Neural progenitor cell (in vitro differentiated cells): Measurements from ENCODE around the gene KIDINS220. TPM values are rescaled to one million over a fixed set of nuclear protein-coding genes. Genes with fewer than 3 reads are reported as not detected.

Experiments used
- DNase-seq: peaks from one replicate; pipeline ENCODE4 v3.0.0-alpha.2; 2016; ENCODE audit warnings: low spot score
- H2AFZ ChIP-seq: fragments of 200-600 bp; sonication (generic); replicated peaks from 2 replicates; pipeline ENCODE4 v1.6.1; 2016; ENCODE audit warnings: antibody characterized with exemption
- H3F3A ChIP-seq: fragments of 200-600 bp; sonication (generic); 2 replicates; pipeline ENCODE4 v1.6.1; 2016; ENCODE audit warnings: antibody characterized with exemption, low read depth
- H3K27ac ChIP-seq: fragments of 200-600 bp; sonication (generic); 2 replicates; pipeline ENCODE4 v1.5.1; 2016; ENCODE audit warnings: mild to moderate bottlenecking
- H3K27me3 ChIP-seq: fragments of 200-600 bp; sonication (generic); 2 replicates; pipeline ENCODE4 v1.6.1; 2016; ENCODE audit warnings: mild to moderate bottlenecking, moderate library complexity
- H3K36me3 ChIP-seq: fragments of 200-600 bp; sonication (generic); 2 replicates; pipeline ENCODE4 v1.5.1; 2016
- H3K4me1 ChIP-seq: fragments of 200-600 bp; sonication (generic); 2 replicates; pipeline ENCODE4 v1.6.1; 2016; ENCODE audit warnings: mixed run types
- H3K4me2 ChIP-seq: fragments of 200-600 bp; sonication (generic); 2 replicates; pipeline ENCODE4 v1.6.1; 2016
- H3K4me3 ChIP-seq: fragments of 200-600 bp; sonication (generic); 2 replicates; pipeline ENCODE4 v1.5.1; 2016
- H3K79me2 ChIP-seq: fragments of 200-600 bp; sonication (generic); 2 replicates; pipeline ENCODE4 v1.6.1; 2016; ENCODE audit warnings: low read depth
- H3K9ac ChIP-seq: fragments of 200-600 bp; sonication (generic); 2 replicates; pipeline ENCODE4 v1.6.1; 2016
- H3K9me3 ChIP-seq: fragments of 200-600 bp; sonication (generic); 2 replicates; pipeline ENCODE4 v1.5.1; 2016; ENCODE audit warnings: low read depth
- H4K20me1 ChIP-seq: fragments of 200-600 bp; sonication (generic); 2 replicates; pipeline ENCODE4 v1.6.1; 2016; ENCODE audit warnings: low read depth
- H3K27ac Mint-ChIP-seq: 3 replicates; pipeline ENCODE4 v1.8.0; 2021; ENCODE audit warnings: mixed read lengths
- H3K27me3 Mint-ChIP-seq: 2 replicates; pipeline ENCODE4 v1.8.0; 2022; ENCODE audit warnings: low read depth, mild to moderate bottlenecking, inconsistent platforms, moderate library complexity, mixed read lengths; ENCODE audit not compliant: insufficient read depth
- H3K36me3 Mint-ChIP-seq: 3 replicates; pipeline ENCODE4 v1.8.0; 2021; ENCODE audit warnings: mixed read lengths
- H3K4me1 Mint-ChIP-seq: 3 replicates; pipeline ENCODE4 v1.8.0; 2021; ENCODE audit warnings: mixed read lengths
- H3K4me3 Mint-ChIP-seq: 3 replicates; pipeline ENCODE4 v1.8.0; 2021; ENCODE audit warnings: mild to moderate bottlenecking, moderate library complexity, mixed read lengths
- H3K9me3 Mint-ChIP-seq: 3 replicates; pipeline ENCODE4 v1.8.0; 2020; ENCODE audit warnings: mixed read lengths
- EZH2 ChIP-seq: fragments of 200-600 bp; sonication (generic); IDR thresholded peaks from 2 replicates; pipeline ENCODE4 v1.6.1; 2017; ENCODE audit warnings: antibody characterized with exemption, mild to moderate bottlenecking, moderate library complexity
- EZH2phosphoT487 ChIP-seq: fragments of 200-600 bp; sonication (generic); IDR thresholded peaks from 2 replicates; pipeline ENCODE4 v1.6.1; 2017; ENCODE audit warnings: antibody characterized with exemption
- total RNA-seq: library from RNA; depleted of rRNA; stranded (reverse); fragments of >200 nt; gene quantifications from 2 replicates; pipeline ENCODE4 v1.2.3, GENCODE V29; 2015; ENCODE audit warnings: low replicate concordance
- TF ChIP-seq, protein P1 (sequence below): fragments of 200-600 bp; sonication (generic); IDR thresholded peaks from 2 replicates; pipeline ENCODE4 v1.5.1; 2017; ENCODE audit warnings: antibody characterized with exemption, mild to moderate bottlenecking

The KIDINS220 gene
- total RNA-seq, 1 donor from 2014 or later = 56.1 TPM

DNA sequence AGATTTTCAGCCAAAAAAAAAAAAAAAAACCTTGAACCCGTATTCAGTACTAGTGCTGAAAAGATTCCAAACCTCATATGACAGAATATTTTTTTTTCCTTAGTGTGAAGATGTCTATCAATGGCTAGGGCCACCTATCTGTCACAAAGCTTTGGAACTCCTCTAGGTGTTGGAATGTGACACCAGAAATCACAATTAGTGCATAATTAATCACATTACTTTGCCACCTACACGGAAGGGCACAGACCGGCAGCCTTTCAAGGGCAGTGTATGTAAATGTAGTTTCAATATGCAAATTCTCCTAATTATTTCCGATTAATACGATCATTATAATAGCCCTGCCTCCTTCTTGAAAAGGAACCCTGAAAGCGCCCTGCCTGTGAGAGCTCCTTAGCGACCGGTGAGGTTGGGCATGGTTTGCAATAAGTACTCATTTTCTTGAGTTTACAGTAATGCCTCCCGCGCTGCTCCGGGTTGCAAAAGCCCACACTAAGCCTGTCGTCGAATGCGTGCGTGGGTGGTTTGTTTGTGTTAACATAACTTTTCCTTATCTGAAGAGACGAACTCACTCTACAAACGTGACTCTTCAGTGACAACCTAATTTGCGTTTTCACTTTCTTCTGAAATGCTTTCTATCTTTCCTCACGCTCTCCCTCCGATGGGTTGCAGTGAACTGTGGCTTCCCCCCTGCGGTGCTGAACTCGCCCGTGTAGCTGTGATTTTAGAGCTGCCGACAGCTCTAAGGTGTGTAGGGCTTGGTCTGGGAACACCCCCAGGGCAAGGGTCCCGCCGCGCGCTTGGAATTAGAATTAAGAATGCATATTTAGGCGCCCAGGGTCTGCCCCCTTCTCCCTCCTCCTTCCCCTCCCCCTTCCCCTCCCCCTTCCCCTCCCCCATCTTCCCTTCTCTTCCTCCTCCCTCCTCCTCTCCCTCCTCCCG lies 156.3 kb downstream of the KIDINS220 start:
- Histone ChIP-seq H3K27ac (no peak overlapping the region), H3K4me3 (peak overlapping the region; percentile 41), H3K9me3 (no peaks in the 10 kb centered on the region), H3K79me2 (peaks cover 34% of the 10 kb centered on the region), H3K27me3 (peaks cover 11% of the 10 kb centered on the region), H3K4me2 (peak overlapping the region; percentile 75), H3K9ac (no peak overlapping the region), H3F3A (peaks cover 62% of the 10 kb centered on the region), H4K20me1 (peaks cover 30% of the 10 kb centered on the region), H3K4me1 (peaks cover 47% of the 10 kb centered on the region), H2AFZ (no peak overlapping the region), H3K36me3 (no peaks in the 10 kb centered on the region)
- peak overlapping the region; percentile 94 for H3K27ac Mint-ChIP-seq
- H3K9me3 Mint-ChIP-seq = peaks cover 2% of the 10 kb centered on the region
- TF ChIP-seq EZH2phosphoT487 (no peak), EZH2 (no peak)
- TF ChIP-seq, protein P1, sequence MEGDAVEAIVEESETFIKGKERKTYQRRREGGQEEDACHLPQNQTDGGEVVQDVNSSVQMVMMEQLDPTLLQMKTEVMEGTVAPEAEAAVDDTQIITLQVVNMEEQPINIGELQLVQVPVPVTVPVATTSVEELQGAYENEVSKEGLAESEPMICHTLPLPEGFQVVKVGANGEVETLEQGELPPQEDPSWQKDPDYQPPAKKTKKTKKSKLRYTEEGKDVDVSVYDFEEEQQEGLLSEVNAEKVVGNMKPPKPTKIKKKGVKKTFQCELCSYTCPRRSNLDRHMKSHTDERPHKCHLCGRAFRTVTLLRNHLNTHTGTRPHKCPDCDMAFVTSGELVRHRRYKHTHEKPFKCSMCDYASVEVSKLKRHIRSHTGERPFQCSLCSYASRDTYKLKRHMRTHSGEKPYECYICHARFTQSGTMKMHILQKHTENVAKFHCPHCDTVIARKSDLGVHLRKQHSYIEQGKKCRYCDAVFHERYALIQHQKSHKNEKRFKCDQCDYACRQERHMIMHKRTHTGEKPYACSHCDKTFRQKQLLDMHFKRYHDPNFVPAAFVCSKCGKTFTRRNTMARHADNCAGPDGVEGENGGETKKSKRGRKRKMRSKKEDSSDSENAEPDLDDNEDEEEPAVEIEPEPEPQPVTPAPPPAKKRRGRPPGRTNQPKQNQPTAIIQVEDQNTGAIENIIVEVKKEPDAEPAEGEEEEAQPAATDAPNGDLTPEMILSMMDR = no peak
- H3K27me3 Mint-ChIP-seq = peaks cover 7% of the 10 kb centered on the region
- H3K4me3 Mint-ChIP-seq = peak overlapping the region; percentile 94
- DNase-seq = peak; percentile 80
- H3K4me1 Mint-ChIP-seq = peaks cover 40% of the 10 kb centered on the region
- H3K36me3 Mint-ChIP-seq = peaks cover 23% of the 10 kb centered on the region

DNA sequence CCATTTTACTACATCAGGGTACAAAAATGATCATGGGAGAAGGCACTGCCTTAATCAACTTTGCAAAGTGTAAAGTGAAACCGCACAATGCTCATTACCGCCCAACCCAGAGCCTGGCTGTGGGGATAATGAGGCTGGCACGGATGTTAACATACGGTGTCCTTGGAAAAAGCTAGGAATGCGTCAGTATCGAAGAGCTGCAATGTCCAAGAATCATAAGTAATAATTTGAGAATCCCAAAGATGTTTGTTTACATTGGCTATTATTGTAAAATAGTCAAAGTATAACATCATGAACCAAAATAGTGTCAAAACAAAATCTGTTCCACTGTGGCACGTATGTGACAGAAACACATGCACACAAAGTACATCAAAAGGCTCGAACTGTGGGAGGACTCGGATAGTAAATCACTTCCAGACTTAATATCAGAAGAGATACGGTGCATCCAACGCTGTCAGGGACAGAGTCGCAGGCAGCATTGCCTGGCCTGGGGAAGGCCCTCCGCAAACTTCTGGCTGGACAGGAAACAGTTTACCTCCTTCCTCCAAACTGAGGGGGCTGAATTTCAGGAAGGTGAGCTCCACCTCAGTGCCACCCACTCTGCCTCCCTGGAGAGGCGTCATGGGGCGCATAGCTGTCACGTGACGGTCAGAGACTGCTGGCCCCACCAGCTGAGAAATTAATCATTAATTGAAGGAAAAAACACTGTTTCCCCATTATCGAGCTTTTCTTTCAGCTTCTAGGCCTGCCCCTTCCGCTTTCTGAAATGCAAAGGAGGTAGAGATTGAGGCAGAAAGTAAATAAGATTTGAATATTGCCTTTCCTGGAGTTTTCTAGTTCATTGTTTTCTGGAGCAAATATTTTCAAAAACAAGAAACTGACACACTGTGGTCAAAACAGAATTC lies 157.3 kb downstream of the KIDINS220 start:
- H3F3A ChIP-seq = peaks cover 63% of the 10 kb centered on the region
- peak overlapping the region; percentile 98 for H3K27ac Mint-ChIP-seq
- H3K4me3 ChIP-seq = peak overlapping the region; percentile 50
- peak overlapping the region; percentile 94 for H3K4me3 Mint-ChIP-seq
- H3K4me1 Mint-ChIP-seq = peaks cover 43% of the 10 kb centered on the region
- no peak for TF ChIP-seq EZH2phosphoT487
- TF ChIP-seq, protein P1 = no peak
- TF ChIP-seq EZH2 = no peak
- DNase-seq = peak; percentile 44
- no peak overlapping the region for H3K9ac ChIP-seq
- H3K27me3 ChIP-seq = peaks cover 21% of the 10 kb centered on the region
- H3K9me3 ChIP-seq = no peaks in the 10 kb centered on the region
- peaks cover 32% of the 10 kb centered on the region for H3K79me2 ChIP-seq
- H3K4me2 ChIP-seq = peak overlapping the region; percentile 75
- H3K9me3 Mint-ChIP-seq = peaks cover 9% of the 10 kb centered on the region
- H3K4me1 ChIP-seq = peaks cover 44% of the 10 kb centered on the region
- no peak overlapping the region for H2AFZ ChIP-seq
- peaks cover 23% of the 10 kb centered on the region for H3K36me3 Mint-ChIP-seq
- peak overlapping the region; percentile 97 for H3K27ac ChIP-seq
- H4K20me1 ChIP-seq = peaks cover 30% of the 10 kb centered on the region
- peaks cover 9% of the 10 kb centered on the region for H3K27me3 Mint-ChIP-seq
- no peaks in the 10 kb centered on the region for H3K36me3 ChIP-seq

DNA sequence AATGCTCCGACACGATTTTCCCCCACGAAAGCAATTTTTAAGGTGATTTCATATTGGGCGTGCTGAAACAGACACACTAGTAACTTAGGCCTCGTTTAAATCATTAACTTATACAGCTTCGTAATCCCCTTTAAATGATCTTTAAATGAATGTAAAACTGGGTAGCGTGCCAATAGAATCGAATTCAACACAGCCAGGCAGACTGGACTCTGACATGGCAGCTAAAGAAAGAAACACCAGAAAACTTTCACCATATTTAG lies 157.9 kb downstream of the KIDINS220 start:
- peak overlapping the region; percentile 50 for H3K4me3 ChIP-seq
- H3K9me3 Mint-ChIP-seq = peaks cover 15% of the 10 kb centered on the region
- H2AFZ ChIP-seq = no peak overlapping the region
- H3K36me3 ChIP-seq = no peaks in the 10 kb centered on the region
- peaks cover 39% of the 10 kb centered on the region for H3K4me1 ChIP-seq
- peak overlapping the region; percentile 98 for H3K27ac Mint-ChIP-seq
- peak overlapping the region; percentile 60 for H3K9ac ChIP-seq
- H3K4me1 Mint-ChIP-seq = peaks cover 42% of the 10 kb centered on the region
- TF ChIP-seq EZH2 (no peak), EZH2phosphoT487 (no peak)
- TF ChIP-seq, protein P1 = no peak
- DNase-seq = no peak
- H3K4me3 Mint-ChIP-seq = peak overlapping the region; percentile 94
- peaks cover 25% of the 10 kb centered on the region for H3K36me3 Mint-ChIP-seq
- peak overlapping the region; percentile 75 for H3K4me2 ChIP-seq
- H3F3A ChIP-seq = peaks cover 57% of the 10 kb centered on the region
- H3K79me2 ChIP-seq = peaks cover 26% of the 10 kb centered on the region
- H4K20me1 ChIP-seq = peaks cover 25% of the 10 kb centered on the region
- H3K27me3 Mint-ChIP-seq = peaks cover 10% of the 10 kb centered on the region
- peak overlapping the region; percentile 97 for H3K27ac ChIP-seq
- H3K27me3 ChIP-seq = peaks cover 23% of the 10 kb centered on the region
- H3K9me3 ChIP-seq = peaks cover 1% of the 10 kb centered on the region

Other genes starting within 250 kb of the KIDINS220 start
- 140 and 224 TPM in 2 replicates for gene ID2, start 155.6 kb downstream of the KIDINS220 start, total RNA-seq
- 56.1 and 84.0 TPM in 2 replicates for gene MBOAT2, start 166.1 kb upstream of the KIDINS220 start, total RNA-seq